ENCODE results near the gene PAH.

Gene PAH

DNA sequence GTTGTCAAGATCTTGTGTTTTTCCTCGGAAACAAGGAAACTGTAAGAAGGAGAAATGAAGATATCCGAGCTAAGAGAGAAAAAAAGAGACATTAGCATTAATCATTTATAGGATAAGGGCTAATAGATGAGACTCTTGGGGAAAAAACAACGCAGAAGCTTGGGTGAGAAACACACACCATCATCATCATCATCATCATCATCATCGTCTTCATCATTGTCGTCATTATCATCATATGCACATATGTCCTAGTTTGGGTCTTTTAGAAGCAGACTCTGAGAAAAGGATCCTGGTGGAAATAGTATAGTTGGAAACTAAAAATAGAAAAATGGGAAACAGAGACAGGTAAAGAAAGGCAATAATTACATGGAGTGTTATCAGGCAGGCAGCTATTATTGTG lies 95.9 kb downstream of the PAH start:
- H3K4me3 ChIP-seq (ENCODE audit: low read depth, low read length): no peak overlapping the region
- no peak for DNase-seq (ENCODE audit: low read depth)
- TF ChIP-seq, protein P1, sequence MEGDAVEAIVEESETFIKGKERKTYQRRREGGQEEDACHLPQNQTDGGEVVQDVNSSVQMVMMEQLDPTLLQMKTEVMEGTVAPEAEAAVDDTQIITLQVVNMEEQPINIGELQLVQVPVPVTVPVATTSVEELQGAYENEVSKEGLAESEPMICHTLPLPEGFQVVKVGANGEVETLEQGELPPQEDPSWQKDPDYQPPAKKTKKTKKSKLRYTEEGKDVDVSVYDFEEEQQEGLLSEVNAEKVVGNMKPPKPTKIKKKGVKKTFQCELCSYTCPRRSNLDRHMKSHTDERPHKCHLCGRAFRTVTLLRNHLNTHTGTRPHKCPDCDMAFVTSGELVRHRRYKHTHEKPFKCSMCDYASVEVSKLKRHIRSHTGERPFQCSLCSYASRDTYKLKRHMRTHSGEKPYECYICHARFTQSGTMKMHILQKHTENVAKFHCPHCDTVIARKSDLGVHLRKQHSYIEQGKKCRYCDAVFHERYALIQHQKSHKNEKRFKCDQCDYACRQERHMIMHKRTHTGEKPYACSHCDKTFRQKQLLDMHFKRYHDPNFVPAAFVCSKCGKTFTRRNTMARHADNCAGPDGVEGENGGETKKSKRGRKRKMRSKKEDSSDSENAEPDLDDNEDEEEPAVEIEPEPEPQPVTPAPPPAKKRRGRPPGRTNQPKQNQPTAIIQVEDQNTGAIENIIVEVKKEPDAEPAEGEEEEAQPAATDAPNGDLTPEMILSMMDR (conservative IDR thresholded peaks at IDR 0.05; ENCODE audit: low read depth, low read length): no peak

DNA sequence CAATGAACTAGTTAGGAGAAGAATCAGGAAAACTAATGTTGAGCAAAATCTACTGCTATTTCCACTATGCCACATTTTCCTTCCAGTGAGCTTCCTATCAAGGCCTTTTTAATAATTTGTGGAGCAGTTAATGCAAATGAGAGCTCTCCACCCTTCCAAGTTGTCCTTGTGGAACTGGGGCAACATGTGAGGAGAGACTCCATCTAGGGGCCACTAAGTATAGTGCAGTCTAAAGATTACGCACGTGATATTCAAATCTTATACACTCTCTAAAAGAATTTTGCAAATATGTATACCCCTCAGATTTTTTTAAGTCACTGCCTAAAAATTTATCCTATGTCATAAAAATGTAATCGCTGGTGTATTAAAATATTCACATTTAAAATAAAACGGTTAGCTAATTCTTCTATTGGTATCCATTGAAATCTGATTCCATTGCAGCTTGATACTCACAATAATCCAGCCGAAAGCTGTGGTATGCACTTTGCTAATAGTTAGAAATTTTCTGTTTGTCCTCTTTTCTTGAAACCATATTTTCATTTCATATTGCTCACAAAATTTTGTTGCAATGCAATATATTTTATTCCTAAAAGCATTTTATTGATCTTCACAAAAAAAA lies 100.1 kb downstream of the PAH start:
- TF ChIP-seq, protein P1 (conservative IDR thresholded peaks at IDR 0.05; ENCODE audit: low read depth, low read length): peak; percentile 75
- DNase-seq (ENCODE audit: low read depth): peak; percentile 62
- H3K4me3 ChIP-seq (ENCODE audit: low read depth, low read length): no peak overlapping the region

DNA sequence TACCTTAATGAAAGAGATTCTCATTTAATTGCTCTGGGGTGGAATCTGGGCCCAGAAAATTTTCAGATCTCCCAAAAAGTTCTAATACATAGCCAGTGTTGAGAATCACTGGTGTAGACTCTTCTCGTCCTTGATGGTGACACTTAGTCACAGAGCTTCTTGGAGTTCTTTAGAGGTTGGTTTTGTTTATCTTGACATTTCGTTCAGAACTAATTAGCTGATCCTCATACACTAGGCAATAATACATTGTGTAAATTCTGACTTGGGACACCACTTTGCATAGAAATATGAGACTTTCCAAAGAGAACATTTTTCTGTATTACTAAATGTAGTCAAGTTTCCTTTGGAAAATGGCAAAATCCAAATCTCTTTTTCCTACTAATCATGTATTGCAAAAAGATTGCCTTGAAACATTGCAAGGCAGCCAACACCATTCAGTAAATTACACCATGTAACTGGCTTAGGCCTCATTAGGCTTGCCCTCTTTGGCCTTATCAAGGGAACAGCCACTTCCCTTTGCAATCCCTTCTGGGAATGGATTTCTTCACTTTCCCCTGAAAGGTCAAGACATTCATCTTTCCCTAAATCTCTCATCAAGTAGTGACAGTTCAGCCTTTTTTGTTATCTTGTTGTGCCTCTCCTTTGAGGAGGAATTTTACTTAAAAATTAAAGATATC lies 102.2 kb downstream of the PAH start:
- no peak for DNase-seq (ENCODE audit: low read depth)
- TF ChIP-seq, protein P1 (conservative IDR thresholded peaks at IDR 0.05; ENCODE audit: low read depth, low read length): no peak
- no peak overlapping the region for H3K4me3 ChIP-seq (ENCODE audit: low read depth, low read length)

DNA sequence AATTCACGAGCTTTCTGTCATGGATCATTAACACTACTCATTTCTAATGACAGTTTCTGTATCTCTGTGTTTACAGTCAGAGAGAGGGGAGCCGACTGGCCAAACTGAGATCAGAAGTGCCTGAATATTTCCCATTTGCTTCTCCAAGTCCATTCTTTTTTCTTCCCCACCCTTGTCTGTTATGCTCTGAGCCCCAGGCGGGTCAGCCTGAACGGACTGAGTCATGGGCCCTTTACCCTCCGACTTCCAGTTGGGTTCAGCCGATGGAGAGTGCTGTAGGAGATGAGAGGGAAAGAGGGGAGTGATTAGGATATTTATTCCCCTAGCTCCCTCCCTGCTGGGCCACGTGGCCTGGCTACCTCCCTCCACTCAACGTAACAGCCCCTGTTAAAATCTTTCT lies 104.7 kb downstream of the PAH start:
- H3K4me3 ChIP-seq (ENCODE audit: low read depth, low read length): no peak overlapping the region
- DNase-seq (ENCODE audit: low read depth): no peak
- TF ChIP-seq, protein P1 (conservative IDR thresholded peaks at IDR 0.05; ENCODE audit: low read depth, low read length): no peak

DNA sequence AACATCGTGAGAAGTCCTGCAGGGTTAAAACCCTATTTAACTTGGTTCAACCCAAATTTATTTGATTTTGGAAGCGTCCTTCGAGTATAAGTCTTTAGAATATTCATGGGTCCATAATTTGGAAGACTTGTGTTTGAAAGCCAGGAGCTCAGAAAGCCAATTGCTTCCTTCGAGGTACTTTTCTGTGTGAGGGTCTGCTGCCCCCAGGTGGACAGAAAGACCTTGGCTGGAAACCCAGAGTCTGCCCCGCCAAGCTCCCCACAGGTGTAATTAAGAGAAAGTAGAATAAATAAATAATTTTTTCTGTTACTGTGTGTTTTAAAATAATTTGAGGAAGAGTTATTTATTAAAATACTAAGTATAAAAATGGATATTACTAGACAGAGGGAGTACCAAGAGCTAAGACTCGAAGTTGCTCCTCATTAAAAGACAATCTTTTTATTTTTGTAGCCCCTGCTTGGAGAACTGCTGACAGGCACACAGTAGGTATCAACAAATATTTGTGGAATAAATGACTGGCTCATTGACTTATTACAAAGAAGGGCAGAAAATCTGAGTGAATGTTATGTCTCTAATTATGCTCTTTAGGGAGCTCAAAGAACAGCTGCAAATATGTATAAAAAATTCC lies 105.8 kb downstream of the PAH start:
- peak; percentile 33 for DNase-seq (ENCODE audit: low read depth)
- no peak overlapping the region for H3K4me3 ChIP-seq (ENCODE audit: low read depth, low read length)
- TF ChIP-seq, protein P1 (conservative IDR thresholded peaks at IDR 0.05; ENCODE audit: low read depth, low read length): peak; percentile 58

DNA sequence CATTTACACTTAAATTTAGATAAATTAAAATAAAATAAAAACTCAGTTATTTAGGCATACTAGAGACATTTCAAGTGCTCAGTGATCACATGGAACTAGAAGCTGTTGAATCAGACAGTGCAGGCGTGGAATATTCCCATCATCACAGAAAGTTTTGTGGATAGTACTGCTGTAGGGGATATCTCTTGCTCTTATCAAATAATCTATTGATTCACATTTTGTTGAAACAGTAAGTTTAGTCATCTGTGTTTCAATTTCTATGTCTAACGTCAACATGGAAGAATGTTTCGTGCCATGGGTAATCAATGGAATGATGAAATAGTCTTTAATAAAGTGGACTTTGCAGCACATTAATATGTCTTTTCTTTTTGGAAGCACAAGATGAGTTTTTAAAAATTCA lies 108.6 kb downstream of the PAH start:
- no peak for DNase-seq (ENCODE audit: low read depth)
- TF ChIP-seq, protein P1 (conservative IDR thresholded peaks at IDR 0.05; ENCODE audit: low read depth, low read length): no peak

More for the DNA sequence above, 108.6 kb downstream of the PAH start:
- no peak overlapping the region for H3K4me3 ChIP-seq (ENCODE audit: low read depth, low read length)
